K562 (cell line): ENCODE measurements around the gene HBP1. TPM values are rescaled to one million over a fixed set of nuclear protein-coding genes. Genes with fewer than 3 reads are reported as not detected.

Experiments
- ATAC-seq: fragments of 200-7000 bp; cut with Tn5 transposase; 3 replicates; pipeline ENCODE4 v1.9.1; 2020; ENCODE audit warnings: moderate library complexity
- BruUV-seq: library from RNA; stranded (reverse); fragments of 400-500 nt; replicated peaks from 2 replicates; lab custom pipeline; 2021; lab: Mats Ljungman, UMichigan
- CTCF ChIA-PET: fragments of 300-600 bp; formaldehyde crosslinking; extraction: SDS; loops from one replicate; lab custom pipeline; 2021; ENCODE audit warnings: low intra/inter-chr PET ratio; lab: Yijun Ruan, JAX
- POLR2A ChIA-PET: fragments of 300-600, 350-650 bp; sonication (Branson Sonifier 250); formaldehyde crosslinking; extraction: SDS; loops from one replicate; lab custom pipeline; 2021; ENCODE audit warnings: antibody characterized with exemption, inconsistent platforms; lab: Yijun Ruan, JAX
- DNase-seq, 4 experiments: peaks; one replicate each; pipeline versions ENCODE4 v3.0.0 to v3.0.0-alpha.2; 2011 to 2018; ENCODE audit warnings: low spot score in 3 of 4, mixed read lengths in 3 of 4; ENCODE audit errors: extremely low read depth in 1 of 4
- FAIRE-seq: peaks from 2 replicates; lab custom pipeline; 2011; peaks lifted over from hg19 to GRCh38; lab: Jason Lieb, UNC
- H2AFZ ChIP-seq: 2 replicates; pipeline ENCODE4 v1.6.0; 2011; ENCODE audit warnings: low read depth, low read length, control low read depth, inconsistent platforms
- H3K27ac ChIP-seq: fragments of 200-600 bp; 3 replicates; pipeline ENCODE4 v1.8.0; 2011; ENCODE audit warnings: low read depth, mild to moderate bottlenecking, control low read depth, inconsistent platforms, low read length, moderate library complexity, mixed read lengths; ENCODE audit errors: extremely low read depth
- H3K27me3 ChIP-seq, 2 experiments: fragments of 300-600 bp in 1 of 2; 2 replicates in 1 of 2; 3 replicates in 1 of 2; pipeline versions ENCODE4 v1.6.0 to v1.8.0; 2011; ENCODE audit warnings: inconsistent platforms in 2 of 2, low read length in 2 of 2, mild to moderate bottlenecking in 1 of 2, mixed read lengths in 1 of 2, moderate library complexity in 1 of 2; ENCODE audit not compliant: control insufficient read depth in 2 of 2, insufficient read depth in 2 of 2
- H3K36me3 ChIP-seq: fragments of 300-600 bp; 3 replicates; pipeline ENCODE4 v1.8.0; 2011; ENCODE audit warnings: mild to moderate bottlenecking, low read length, inconsistent platforms; ENCODE audit not compliant: control insufficient read depth, insufficient read depth
- H3K4me1 ChIP-seq, 2 experiments: fragments of 200-600 bp in 1 of 2; replicated peaks in 1 of 2; 2 replicates in 1 of 2; 3 replicates in 1 of 2; pipeline versions ENCODE4 v1.5.1 to v1.8.0; 2011; ENCODE audit warnings: inconsistent platforms in 2 of 2, low read length in 2 of 2, mild to moderate bottlenecking in 1 of 2, mixed read lengths in 1 of 2, moderate library complexity in 1 of 2; ENCODE audit not compliant: control insufficient read depth in 2 of 2, insufficient read depth in 2 of 2
- H3K4me2 ChIP-seq: 2 replicates; pipeline ENCODE4 v1.6.1; 2011; ENCODE audit warnings: low read length, control low read depth, inconsistent platforms, mixed read lengths; ENCODE audit not compliant: insufficient read depth
- H3K4me3 ChIP-seq: fragments of 200-600 bp; sonication (generic), shearing (Covaris generic); 2 replicates; pipeline ENCODE4 v1.5.1; 2016; ENCODE audit warnings: control low read depth, inconsistent platforms
- H3K79me2 ChIP-seq: fragments of 200-600 bp; 3 replicates; pipeline ENCODE4 v1.8.0; 2011; ENCODE audit warnings: low read length, inconsistent platforms; ENCODE audit not compliant: control insufficient read depth, insufficient read depth
- H3K9ac ChIP-seq, 2 experiments: 2 replicates each; pipeline versions ENCODE4 v1.6.0 to v1.6.1; 2011; ENCODE audit warnings: low read depth in 2 of 2, low read length in 2 of 2, control low read depth in 1 of 2, inconsistent platforms in 1 of 2, mild to moderate bottlenecking in 1 of 2, mixed read lengths in 1 of 2; ENCODE audit not compliant: insufficient read depth in 1 of 2
- H3K9me1 ChIP-seq: one replicate; pipeline ENCODE4 v1.6.0; 2011; ENCODE audit warnings: inconsistent platforms, mild to moderate bottlenecking, low read length, moderate library complexity; ENCODE audit not compliant: control insufficient read depth, insufficient read depth
- H3K9me3 ChIP-seq: replicated peaks from 2 replicates; pipeline ENCODE4 v1.5.1; 2011; ENCODE audit warnings: low read depth, low read length, inconsistent platforms; ENCODE audit not compliant: control insufficient read depth, insufficient read depth
- H4K20me1 ChIP-seq: replicated peaks from 2 replicates; pipeline ENCODE4 v1.6.1; 2011; ENCODE audit warnings: low read length, inconsistent platforms, mixed read lengths; ENCODE audit not compliant: control insufficient read depth, insufficient read depth
- ELF1 ChIP-seq: fragments of 200-800 bp; sonication (Bioruptor generic); IDR thresholded peaks from 2 replicates; pipeline ENCODE4 v1.6.1; 2016; ENCODE audit warnings: missing genetic modification characterization, missing compliant biosample characterization
- HIVEP1 ChIP-seq: fragments of 250-450 bp; sonication (Bioruptor Pico); IDR thresholded peaks from 2 replicates; pipeline ENCODE4 v1.4.0; 2020; ENCODE audit warnings: mild to moderate bottlenecking
- KDM5B ChIP-seq: fragments of 200-600 bp; sonication (generic); IDR thresholded peaks from 2 replicates; pipeline ENCODE4 v1.6.1; 2012; ENCODE audit warnings: low read depth, mild to moderate bottlenecking, moderate library complexity, low read length, control low read depth, inconsistent platforms; ENCODE audit not compliant: insufficient replicate concordance
- LARP7 ChIP-seq: fragments of 450-650 bp; IDR thresholded peaks from 2 replicates; pipeline ENCODE4 v1.6.1; 2016
- PPARD ChIP-seq: fragments of 250-450 bp; sonication (Bioruptor Pico); IDR thresholded peaks from 2 replicates; pipeline ENCODE4 v1.8.0; 2022; ENCODE audit warnings: inconsistent platforms, mild to moderate bottlenecking, moderate library complexity
- SREBF2 ChIP-seq: sonication (generic); formaldehyde crosslinking; IDR thresholded peaks from 2 replicates; pipeline ENCODE4 v1.4.0; 2020; ENCODE audit warnings: mild to moderate bottlenecking, missing genetic modification reagents
- TBP ChIP-seq: optimal IDR thresholded peaks from 2 replicates; pipeline ENCODE3; 2011; ENCODE audit warnings: low read depth, low read length, improper control_type of control experiment
- TEAD2 ChIP-seq: fragments of 450-650 bp; IDR thresholded peaks from 2 replicates; pipeline ENCODE4 v1.6.1; 2016; ENCODE audit warnings: missing genetic modification characterization, control low read depth, missing compliant biosample characterization
- U2AF2 ChIP-seq: fragments of 200-400 bp; formaldehyde crosslinking; optimal IDR thresholded peaks from 2 replicates; pipeline ENCODE3; 2017; ENCODE audit warnings: low read depth, mild to moderate bottlenecking, low read length
- ZNF174 ChIP-seq: fragments of 250-450 bp; sonication (Bioruptor Pico); IDR thresholded peaks from 2 replicates; pipeline ENCODE4 v1.4.0; 2020; ENCODE audit warnings: mild to moderate bottlenecking
- ZNF232 ChIP-seq: sonication (generic); formaldehyde crosslinking; IDR thresholded peaks from 2 replicates; pipeline ENCODE4 v1.8.0; 2022; ENCODE audit warnings: mild to moderate bottlenecking, missing genetic modification reagents
- ZNF699 ChIP-seq: fragments of 250-450 bp; sonication (Bioruptor Pico); IDR thresholded peaks from 2 replicates; pipeline ENCODE4 v1.8.0; 2021; ENCODE audit warnings: mild to moderate bottlenecking, moderate library complexity; ENCODE audit not compliant: insufficient replicate concordance
- ZNF785 ChIP-seq: fragments of 250-450 bp; sonication (Bioruptor Pico); IDR thresholded peaks from 2 replicates; pipeline ENCODE4 v1.4.0; 2020; ENCODE audit warnings: mild to moderate bottlenecking
- WGBS: fragments of 100-300 bp; shearing (Covaris generic); methylation state at CpG from one replicate; pipeline ENCODE4 v1.1.6; 2016; ENCODE audit warnings: low coverage, mixed read lengths; ENCODE audit not compliant: insufficient coverage; ENCODE audit errors: missing lambda C conversion rate; 5-methylcytosine and 5-hydroxymethylcytosine counted together
- in situ Hi-C: fragments of 300-500 bp; cut with MboI; formaldehyde crosslinking; loops from 4 replicates; pipeline ENCODE4 v1.15.0; 2018; ENCODE audit warnings: inconsistent platforms, mixed read lengths
- intact Hi-C: fragments of 100-400 bp; cut with micrococcal nuclease; formaldehyde crosslinking; loops from 2 replicates; pipeline ENCODE4 v1.14.2; 2022
- polyA plus RNA-seq, 8 experiments: library from polyadenylated mRNA; depleted of rRNA in 4 of 8; stranded (reverse) in 5 of 8; unstranded in 3 of 8; fragments of >200 nt; fragmentation: Nextera tagmentation in 2 of 8; fragmentation: Illumina TruSeq in 1 of 8; extraction: Ambion mirVana in 2 of 8; extraction: Trizol in 1 of 8; gene quantifications; 2 replicates each; pipeline versions ENCODE4 v1.2.1 to v1.2.3, GENCODE V29; 2011 to 2014; ENCODE audit warnings: inconsistent platforms in 1 of 8, missing spikeins in 1 of 8
- total RNA-seq, 7 experiments: library from RNA; depleted of rRNA in 6 of 7; stranded (reverse); fragments of >200 nt in 6 of 7; fragmentation: Illumina TruSeq in 2 of 7; extraction: Trizol in 2 of 7; gene quantifications; 2 replicates each; pipeline versions ENCODE4 v1.2.1 to v1.2.3, GENCODE V29; 2011 to 2021; ENCODE audit warnings: low replicate concordance in 1 of 7
- TF ChIP-seq, protein P1 (sequence below): fragments of 450-650 bp; IDR thresholded peaks from 2 replicates; pipeline ENCODE4 v1.6.1; 2018; ENCODE audit warnings: mild to moderate bottlenecking, low read depth; ENCODE audit not compliant: partially characterized antibody
- TF ChIP-seq, protein P2 (sequence below): conservative IDR thresholded peaks from 2 replicates; pipeline ENCODE4 v1.6.1; 2011; ENCODE audit warnings: low read depth, mild to moderate bottlenecking, low read length; ENCODE audit not compliant: control insufficient read depth
- TF ChIP-seq, protein P3 (sequence below): sonication (generic); formaldehyde crosslinking; IDR thresholded peaks from 2 replicates; pipeline ENCODE4 v1.8.0; 2022; ENCODE audit warnings: mild to moderate bottlenecking, missing genetic modification reagents

HBP1 gene
- total and polyA plus RNA-seq, 9 of the 15 experiments (the other 6 are each of a cell fraction or from before 2014, with no cell fraction given) = 18.7 to 59.9 (median 27.0) TPM

DNA sequence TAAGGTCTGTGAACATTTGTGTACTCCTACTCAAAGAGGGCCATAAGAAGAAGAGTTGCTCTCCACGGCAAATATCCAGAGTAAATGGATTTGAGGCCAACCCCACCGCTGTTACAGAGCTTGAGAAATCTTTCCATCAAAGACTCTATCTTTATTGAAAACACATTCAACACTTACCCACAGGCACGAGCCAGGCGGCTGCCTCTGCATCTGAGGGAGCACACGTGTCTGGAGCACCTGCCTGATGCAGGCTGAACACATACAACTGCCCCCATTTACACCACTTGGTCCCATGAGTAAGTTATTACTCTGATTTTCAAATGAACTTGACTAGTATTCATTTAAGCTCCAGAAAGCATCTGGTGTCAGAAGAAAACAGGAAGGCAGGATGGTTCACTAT, 38.7 kb downstream of the HBP1 start:
- Histone ChIP-seq H3K4me1 (peaks cover 4 to 9% of the 10 kb centered on the region in 2 experiments; a peak in 2 of 5 replicates), H3K4me2 (no peak overlapping the region), H3K79me2 (no peaks in the 10 kb centered on the region), H3K36me3 (peaks cover 62% of the 10 kb centered on the region), H3K9me3 (no peaks in the 10 kb centered on the region), H3K27me3 (no peaks in the 10 kb centered on the region), H2AFZ (no peak overlapping the region), H3K27ac (no peak overlapping the region), H3K9ac (no peak overlapping the region), H3K4me3 (no peak overlapping the region), H3K9me1 (no peaks in the 10 kb centered on the region), H4K20me1 (no peaks in the 10 kb centered on the region)
- POLR2A ChIA-PET = interaction anchor here (0.6 to 1.5 kb wide), 6 partner anchors 11 to 740 kb away, joined by 3 to 4 read pairs (median 3); no protein-coding TSS in a partner anchor
- no peak for ATAC-seq
- in situ Hi-C loops = loop anchor here (25.0 kb wide), 1 partner anchor 930 kb away; the partner anchor contains the start of gene LAMB4
- no TSS peak for BruUV-seq
- intact Hi-C loops = loop anchor here (5.0 kb wide), 1 partner anchor 175 kb away; no protein-coding TSS in a partner anchor
- FAIRE-seq = no peak
- WGBS = 82% methylated on average over 5 of the region's 5 CpGs
- CTCF ChIA-PET = no interaction called here
- no peak for DNase-seq
- TF ChIP-seq, protein P1, sequence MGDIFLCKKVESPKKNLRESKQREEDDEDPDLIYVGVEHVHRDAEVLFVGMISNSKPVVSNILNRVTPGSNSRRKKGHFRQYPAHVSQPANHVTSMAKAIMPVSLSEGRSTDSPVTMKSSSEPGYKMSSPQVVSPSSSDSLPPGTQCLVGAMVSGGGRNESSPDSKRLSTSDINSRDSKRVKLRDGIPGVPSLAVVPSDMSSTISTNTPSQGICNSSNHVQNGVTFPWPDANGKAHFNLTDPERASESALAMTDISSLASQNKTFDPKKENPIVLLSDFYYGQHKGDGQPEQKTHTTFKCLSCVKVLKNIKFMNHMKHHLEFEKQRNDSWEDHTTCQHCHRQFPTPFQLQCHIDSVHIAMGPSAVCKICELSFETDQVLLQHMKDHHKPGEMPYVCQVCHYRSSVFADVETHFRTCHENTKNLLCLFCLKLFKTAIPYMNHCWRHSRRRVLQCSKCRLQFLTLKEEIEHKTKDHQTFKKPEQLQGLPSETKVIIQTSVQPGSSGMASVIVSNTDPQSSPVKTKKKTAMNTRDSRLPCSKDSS = no peak
- TF ChIP-seq TBP (no peak), PPARD (no peak), ZNF699 (CRISPR knock-in tag) (no peak), TEAD2 (tag) (no peak), SREBF2 (CRISPR knock-in tag) (no peak), KDM5B (no peak), LARP7 (no peak), ZNF174 (CRISPR knock-in tag) (no peak), ZNF785 (CRISPR knock-in tag) (no peak), ELF1 (no peak), U2AF2 (no peak), ZNF232 (CRISPR knock-in tag) (no peak), HIVEP1 (CRISPR knock-in tag) (no peak)
- TF ChIP-seq, protein P2, sequence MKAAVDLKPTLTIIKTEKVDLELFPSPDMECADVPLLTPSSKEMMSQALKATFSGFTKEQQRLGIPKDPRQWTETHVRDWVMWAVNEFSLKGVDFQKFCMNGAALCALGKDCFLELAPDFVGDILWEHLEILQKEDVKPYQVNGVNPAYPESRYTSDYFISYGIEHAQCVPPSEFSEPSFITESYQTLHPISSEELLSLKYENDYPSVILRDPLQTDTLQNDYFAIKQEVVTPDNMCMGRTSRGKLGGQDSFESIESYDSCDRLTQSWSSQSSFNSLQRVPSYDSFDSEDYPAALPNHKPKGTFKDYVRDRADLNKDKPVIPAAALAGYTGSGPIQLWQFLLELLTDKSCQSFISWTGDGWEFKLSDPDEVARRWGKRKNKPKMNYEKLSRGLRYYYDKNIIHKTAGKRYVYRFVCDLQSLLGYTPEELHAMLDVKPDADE = no peak
- TF ChIP-seq, protein P3, sequence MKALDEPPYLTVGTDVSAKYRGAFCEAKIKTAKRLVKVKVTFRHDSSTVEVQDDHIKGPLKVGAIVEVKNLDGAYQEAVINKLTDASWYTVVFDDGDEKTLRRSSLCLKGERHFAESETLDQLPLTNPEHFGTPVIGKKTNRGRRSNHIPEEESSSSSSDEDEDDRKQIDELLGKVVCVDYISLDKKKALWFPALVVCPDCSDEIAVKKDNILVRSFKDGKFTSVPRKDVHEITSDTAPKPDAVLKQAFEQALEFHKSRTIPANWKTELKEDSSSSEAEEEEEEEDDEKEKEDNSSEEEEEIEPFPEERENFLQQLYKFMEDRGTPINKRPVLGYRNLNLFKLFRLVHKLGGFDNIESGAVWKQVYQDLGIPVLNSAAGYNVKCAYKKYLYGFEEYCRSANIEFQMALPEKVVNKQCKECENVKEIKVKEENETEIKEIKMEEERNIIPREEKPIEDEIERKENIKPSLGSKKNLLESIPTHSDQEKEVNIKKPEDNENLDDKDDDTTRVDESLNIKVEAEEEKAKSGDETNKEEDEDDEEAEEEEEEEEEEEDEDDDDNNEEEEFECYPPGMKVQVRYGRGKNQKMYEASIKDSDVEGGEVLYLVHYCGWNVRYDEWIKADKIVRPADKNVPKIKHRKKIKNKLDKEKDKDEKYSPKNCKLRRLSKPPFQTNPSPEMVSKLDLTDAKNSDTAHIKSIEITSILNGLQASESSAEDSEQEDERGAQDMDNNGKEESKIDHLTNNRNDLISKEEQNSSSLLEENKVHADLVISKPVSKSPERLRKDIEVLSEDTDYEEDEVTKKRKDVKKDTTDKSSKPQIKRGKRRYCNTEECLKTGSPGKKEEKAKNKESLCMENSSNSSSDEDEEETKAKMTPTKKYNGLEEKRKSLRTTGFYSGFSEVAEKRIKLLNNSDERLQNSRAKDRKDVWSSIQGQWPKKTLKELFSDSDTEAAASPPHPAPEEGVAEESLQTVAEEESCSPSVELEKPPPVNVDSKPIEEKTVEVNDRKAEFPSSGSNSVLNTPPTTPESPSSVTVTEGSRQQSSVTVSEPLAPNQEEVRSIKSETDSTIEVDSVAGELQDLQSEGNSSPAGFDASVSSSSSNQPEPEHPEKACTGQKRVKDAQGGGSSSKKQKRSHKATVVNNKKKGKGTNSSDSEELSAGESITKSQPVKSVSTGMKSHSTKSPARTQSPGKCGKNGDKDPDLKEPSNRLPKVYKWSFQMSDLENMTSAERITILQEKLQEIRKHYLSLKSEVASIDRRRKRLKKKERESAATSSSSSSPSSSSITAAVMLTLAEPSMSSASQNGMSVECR (CRISPR knock-in tag) = no peak
